K562 (cell line): ENCODE results near the gene MBOAT2. TPM values are rescaled to one million over a fixed set of nuclear protein-coding genes. Genes with fewer than 3 reads are reported as not detected.

ENCODE experiments used
- ATAC-seq: fragments of 200-7000 bp; cut with Tn5 transposase; 3 replicates; pipeline ENCODE4 v1.9.1; 2020; ENCODE audit warnings: moderate library complexity
- BruUV-seq: library from RNA; stranded (reverse); fragments of 400-500 nt; replicated peaks from 2 replicates; lab custom pipeline; 2021; lab: Mats Ljungman, UMichigan
- CTCF ChIA-PET: fragments of 300-600 bp; formaldehyde crosslinking; extraction: SDS; loops from one replicate; lab custom pipeline; 2021; ENCODE audit warnings: low intra/inter-chr PET ratio; lab: Yijun Ruan, JAX
- POLR2A ChIA-PET: fragments of 300-600, 350-650 bp; sonication (Branson Sonifier 250); formaldehyde crosslinking; extraction: SDS; loops from one replicate; lab custom pipeline; 2021; ENCODE audit warnings: antibody characterized with exemption, inconsistent platforms; lab: Yijun Ruan, JAX
- DNase-seq, 4 experiments: peaks; one replicate each; pipeline versions ENCODE4 v3.0.0 to v3.0.0-alpha.2; 2011 to 2018; ENCODE audit warnings: low spot score in 3 of 4, mixed read lengths in 3 of 4; ENCODE audit errors: extremely low read depth in 1 of 4
- FAIRE-seq: peaks from 2 replicates; lab custom pipeline; 2011; peaks lifted over from hg19 to GRCh38; lab: Jason Lieb, UNC
- H2AFZ ChIP-seq: 2 replicates; pipeline ENCODE4 v1.6.0; 2011; ENCODE audit warnings: low read depth, low read length, control low read depth, inconsistent platforms
- H3K27ac ChIP-seq: fragments of 200-600 bp; 3 replicates; pipeline ENCODE4 v1.8.0; 2011; ENCODE audit warnings: low read depth, mild to moderate bottlenecking, control low read depth, inconsistent platforms, low read length, moderate library complexity, mixed read lengths; ENCODE audit errors: extremely low read depth
- H3K27me3 ChIP-seq, 2 experiments: fragments of 300-600 bp in 1 of 2; 2 replicates in 1 of 2; 3 replicates in 1 of 2; pipeline versions ENCODE4 v1.6.0 to v1.8.0; 2011; ENCODE audit warnings: inconsistent platforms in 2 of 2, low read length in 2 of 2, mild to moderate bottlenecking in 1 of 2, mixed read lengths in 1 of 2, moderate library complexity in 1 of 2; ENCODE audit not compliant: control insufficient read depth in 2 of 2, insufficient read depth in 2 of 2
- H3K36me3 ChIP-seq: fragments of 300-600 bp; 3 replicates; pipeline ENCODE4 v1.8.0; 2011; ENCODE audit warnings: mild to moderate bottlenecking, low read length, inconsistent platforms; ENCODE audit not compliant: control insufficient read depth, insufficient read depth
- H3K4me1 ChIP-seq, 2 experiments: fragments of 200-600 bp in 1 of 2; replicated peaks in 1 of 2; 2 replicates in 1 of 2; 3 replicates in 1 of 2; pipeline versions ENCODE4 v1.5.1 to v1.8.0; 2011; ENCODE audit warnings: inconsistent platforms in 2 of 2, low read length in 2 of 2, mild to moderate bottlenecking in 1 of 2, mixed read lengths in 1 of 2, moderate library complexity in 1 of 2; ENCODE audit not compliant: control insufficient read depth in 2 of 2, insufficient read depth in 2 of 2
- H3K4me2 ChIP-seq: 2 replicates; pipeline ENCODE4 v1.6.1; 2011; ENCODE audit warnings: low read length, control low read depth, inconsistent platforms, mixed read lengths; ENCODE audit not compliant: insufficient read depth
- H3K4me3 ChIP-seq: fragments of 200-600 bp; sonication (generic), shearing (Covaris generic); 2 replicates; pipeline ENCODE4 v1.5.1; 2016; ENCODE audit warnings: control low read depth, inconsistent platforms
- H3K79me2 ChIP-seq: fragments of 200-600 bp; 3 replicates; pipeline ENCODE4 v1.8.0; 2011; ENCODE audit warnings: low read length, inconsistent platforms; ENCODE audit not compliant: control insufficient read depth, insufficient read depth
- H3K9ac ChIP-seq, 2 experiments: 2 replicates each; pipeline versions ENCODE4 v1.6.0 to v1.6.1; 2011; ENCODE audit warnings: low read depth in 2 of 2, low read length in 2 of 2, control low read depth in 1 of 2, inconsistent platforms in 1 of 2, mild to moderate bottlenecking in 1 of 2, mixed read lengths in 1 of 2; ENCODE audit not compliant: insufficient read depth in 1 of 2
- H3K9me1 ChIP-seq: one replicate; pipeline ENCODE4 v1.6.0; 2011; ENCODE audit warnings: inconsistent platforms, mild to moderate bottlenecking, low read length, moderate library complexity; ENCODE audit not compliant: control insufficient read depth, insufficient read depth
- H3K9me3 ChIP-seq: replicated peaks from 2 replicates; pipeline ENCODE4 v1.5.1; 2011; ENCODE audit warnings: low read depth, low read length, inconsistent platforms; ENCODE audit not compliant: control insufficient read depth, insufficient read depth
- H4K20me1 ChIP-seq: replicated peaks from 2 replicates; pipeline ENCODE4 v1.6.1; 2011; ENCODE audit warnings: low read length, inconsistent platforms, mixed read lengths; ENCODE audit not compliant: control insufficient read depth, insufficient read depth
- CBFB ChIP-seq: sonication (generic); formaldehyde crosslinking; IDR thresholded peaks from 2 replicates; pipeline ENCODE4 v1.4.0; 2020; ENCODE audit warnings: mild to moderate bottlenecking, missing genetic modification reagents
- CREB1 ChIP-seq, 2 experiments: sonication (generic) in 1 of 2; formaldehyde crosslinking in 1 of 2; IDR thresholded peaks; 2 replicates each; pipeline versions ENCODE4 v1.6.1 to v1.8.0; 2012 to 2022; ENCODE audit warnings: inconsistent platforms in 1 of 2, mild to moderate bottlenecking in 1 of 2, missing genetic modification reagents in 1 of 2, moderate library complexity in 1 of 2
- CSDE1 ChIP-seq, 2 experiments: fragments of 450-650 bp; IDR thresholded peaks; 2 replicates each; pipeline ENCODE4 v1.6.1; 2016; ENCODE audit warnings: mild to moderate bottlenecking in 1 of 2
- HINFP ChIP-seq: fragments of 450-650 bp; conservative IDR thresholded peaks from 2 replicates; pipeline ENCODE4 v1.6.1; 2016; ENCODE audit warnings: missing genetic modification characterization, low read depth, mild to moderate bottlenecking, control low read depth, missing compliant biosample characterization
- KHSRP ChIP-seq: fragments of 450-650 bp; IDR thresholded peaks from 2 replicates; pipeline ENCODE4 v1.6.1; 2017
- KLF1 ChIP-seq: fragments of 450-650 bp; IDR thresholded peaks from 2 replicates; pipeline ENCODE4 v1.6.1; 2016; ENCODE audit warnings: missing genetic modification characterization, missing compliant biosample characterization
- LCOR ChIP-seq: sonication (generic); formaldehyde crosslinking; IDR thresholded peaks from 2 replicates; pipeline ENCODE4 v1.8.0; 2022; ENCODE audit warnings: mild to moderate bottlenecking, missing genetic modification reagents
- MEF2A ChIP-seq: IDR thresholded peaks from 2 replicates; pipeline ENCODE4 v1.6.1; 2011; ENCODE audit warnings: low read depth, mild to moderate bottlenecking, low read length, moderate library complexity; ENCODE audit not compliant: control insufficient read depth
- NELFE ChIP-seq: IDR thresholded peaks from 2 replicates; pipeline ENCODE4 v1.6.1; 2011; ENCODE audit warnings: mild to moderate bottlenecking; ENCODE audit not compliant: insufficient read depth, insufficient read length
- NONO ChIP-seq, 2 experiments: fragments of 200-400 bp in 1 of 2; fragments of 450-650 bp in 1 of 2; formaldehyde crosslinking in 1 of 2; IDR thresholded peaks; 2 replicates each; pipeline ENCODE4 v1.6.1; 2017; ENCODE audit warnings: low read depth in 2 of 2, mild to moderate bottlenecking in 2 of 2, moderate library complexity in 2 of 2, low read length in 1 of 2
- RBM22 ChIP-seq: fragments of 200-400 bp; formaldehyde crosslinking; IDR thresholded peaks from 2 replicates; pipeline ENCODE4 v1.6.1; 2018; ENCODE audit warnings: low read length, low read depth; ENCODE audit not compliant: poor library complexity, severe bottlenecking
- SOX6 ChIP-seq: fragments of 450-650 bp; IDR thresholded peaks from 2 replicates; pipeline ENCODE4 v1.6.1; 2014; ENCODE audit warnings: mild to moderate bottlenecking
- SP1 ChIP-seq: sonication (generic); formaldehyde crosslinking; IDR thresholded peaks from 2 replicates; pipeline ENCODE4 v1.8.1; 2022; ENCODE audit warnings: mild to moderate bottlenecking, missing genetic modification reagents
- TARDBP ChIP-seq: fragments of 450-650 bp; IDR thresholded peaks from 2 replicates; pipeline ENCODE4 v1.6.1; 2016
- WHSC1 ChIP-seq: IDR thresholded peaks from one replicate; pipeline ENCODE4 v1.6.1; 2012; ENCODE audit warnings: low read length, control low read depth, inconsistent platforms
- ZNF282 ChIP-seq: sonication (generic); formaldehyde crosslinking; IDR thresholded peaks from 2 replicates; pipeline ENCODE4 v1.8.1; 2023; ENCODE audit warnings: missing genetic modification reagents
- ZNF589 ChIP-seq: fragments of 200-800 bp; sonication (Bioruptor generic); IDR thresholded peaks from 2 replicates; pipeline ENCODE4 v1.6.1; 2016; ENCODE audit warnings: low read depth, missing genetic modification characterization, missing compliant biosample characterization
- WGBS: fragments of 100-300 bp; shearing (Covaris generic); methylation state at CpG from one replicate; pipeline ENCODE4 v1.1.6; 2016; ENCODE audit warnings: low coverage, mixed read lengths; ENCODE audit not compliant: insufficient coverage; ENCODE audit errors: missing lambda C conversion rate; 5-methylcytosine and 5-hydroxymethylcytosine counted together
- in situ Hi-C: fragments of 300-500 bp; cut with MboI; formaldehyde crosslinking; loops from 4 replicates; pipeline ENCODE4 v1.15.0; 2018; ENCODE audit warnings: inconsistent platforms, mixed read lengths
- intact Hi-C: fragments of 100-400 bp; cut with micrococcal nuclease; formaldehyde crosslinking; loops from 2 replicates; pipeline ENCODE4 v1.14.2; 2022
- polyA plus RNA-seq, 8 experiments: library from polyadenylated mRNA; depleted of rRNA in 4 of 8; stranded (reverse) in 5 of 8; unstranded in 3 of 8; fragments of >200 nt; fragmentation: Nextera tagmentation in 2 of 8; fragmentation: Illumina TruSeq in 1 of 8; extraction: Ambion mirVana in 2 of 8; extraction: Trizol in 1 of 8; gene quantifications; 2 replicates each; pipeline versions ENCODE4 v1.2.1 to v1.2.3, GENCODE V29; 2011 to 2014; ENCODE audit warnings: inconsistent platforms in 1 of 8, missing spikeins in 1 of 8
- total RNA-seq, 7 experiments: library from RNA; depleted of rRNA in 6 of 7; stranded (reverse); fragments of >200 nt in 6 of 7; fragmentation: Illumina TruSeq in 2 of 7; extraction: Trizol in 2 of 7; gene quantifications; 2 replicates each; pipeline versions ENCODE4 v1.2.1 to v1.2.3, GENCODE V29; 2011 to 2021; ENCODE audit warnings: low replicate concordance in 1 of 7

Gene MBOAT2
- total and polyA plus RNA-seq, 9 of the 15 experiments (the other 6 are each of a cell fraction or from before 2014, with no cell fraction given) = 8.4 to 122 (median 27.6) TPM

- ChIA-PET POLR2A (interaction anchor here (1.7 kb wide), 1 partner anchor 11 kb away, joined by 8 read pairs; no protein-coding TSS in a partner anchor), CTCF (no interaction called here)
- in situ Hi-C loops = no loop called here
- TF ChIP-seq CSDE1 (IDR thresholded peaks at IDR 0.05) (no peak), KLF1 (tag) (no peak), LCOR (CRISPR knock-in tag) (no peak), NELFE (no peak), SP1 (CRISPR knock-in tag) (no peak), CREB1 (IDR thresholded peaks at IDR 0.05) (no peak), CREB1 (CRISPR knock-in tag; IDR thresholded peaks at IDR 0.05) (no peak), WHSC1 (no peak), ZNF282 (no peak), NONO (IDR thresholded peaks at IDR 0.05; ENCODE audit: low read depth in 2 of 2, low read length in 1 of 2) (no peak), MEF2A (no peak), ZNF589 (CRISPR knock-in tag) (no peak), KHSRP (no peak), HINFP (no peak), TARDBP (no peak), RBM22 (no peak), CBFB (CRISPR knock-in tag) (no peak), SOX6 (no peak)
- Histone ChIP-seq H3K9me3 (no peaks in the 10 kb centered on the region), H3K4me2 (no peak overlapping the region), H3K9ac (no peak overlapping the region), H4K20me1 (no peaks in the 10 kb centered on the region), H2AFZ (no peak overlapping the region), H3K4me1 (no peaks in the 10 kb centered on the region; a peak in 1 of 5 replicates), H3K27me3 (no peaks in the 10 kb centered on the region), H3K4me3 (no peak overlapping the region), H3K27ac (no peak overlapping the region), H3K9me1 (no peaks in the 10 kb centered on the region), H3K36me3 (peaks cover 45% of the 10 kb centered on the region), H3K79me2 (no peaks in the 10 kb centered on the region)
- 85% methylated on average over 7 of the region's 7 CpGs for WGBS
- intact Hi-C loops = no loop called here
- ATAC-seq = no peak
- no peak for DNase-seq
- BruUV-seq = no TSS peak
- no peak for FAIRE-seq
Observed at GRCh38 chr2:8862230-8862629, 141.3 kb downstream of the MBOAT2 start.
